ENCODE data around the gene AP1B1. TPM values are rescaled to one million over a fixed set of nuclear protein-coding genes. Genes with fewer than 3 reads are reported as not detected.

AP1B1 gene
- total and polyA plus RNA-seq, 2 of the 4 experiments (the other 2 are of a cell fraction): 55.7 to 70.8 TPM

- Histone ChIP-seq H2BK20ac (ENCODE audit: low read depth, low read length) (no peak overlapping the region), H3K9me3 (ENCODE audit: control insufficient read depth, insufficient read depth, low read length) (no peaks in the 10 kb centered on the region), H3K4me2 (ENCODE audit: low read depth, low read length) (no peak overlapping the region), H3K56ac (ENCODE audit: extremely low read depth, insufficient read depth, low read length) (no peak overlapping the region), H3K4me1 (ENCODE audit: control insufficient read depth, insufficient read depth, low read length) (no peaks in the 10 kb centered on the region), H2AK9ac (replicated peaks; ENCODE audit: low read depth, low read length, poor library complexity) (no peak overlapping the region), H4K20me1 (ENCODE audit: insufficient read depth, low read length) (no peaks in the 10 kb centered on the region), H3K9ac (ENCODE audit: low read depth, low read length) (no peak overlapping the region), H3K4me3 (ENCODE audit: insufficient read depth, low read depth, low read length) (no peak overlapping the region), H3K9me1 (ENCODE audit: insufficient read depth, low read length) (no peaks in the 10 kb centered on the region), H2AK5ac (ENCODE audit: low read depth, low read length) (no peak overlapping the region), H3K18ac (ENCODE audit: low read depth, low read length) (no peak overlapping the region), H2BK5ac (ENCODE audit: low read depth, low read length, poor library complexity, severe bottlenecking) (no peak overlapping the region), H4K5ac (ENCODE audit: low read depth, low read length) (no peak overlapping the region), H3K27me3 (ENCODE audit: control insufficient read depth, insufficient read depth, low read length) (no peaks in the 10 kb centered on the region), H3K14ac (replicated peaks; ENCODE audit: low read depth, low read length) (no peak overlapping the region), H3K36me3 (ENCODE audit: control insufficient read depth, insufficient read depth, low read length) (peaks cover 26% of the 10 kb centered on the region), H2AFZ (replicated peaks; ENCODE audit: low read length, poor library complexity) (no peak overlapping the region), H3K4ac (ENCODE audit: low read depth, low read length) (no peak overlapping the region), H2BK120ac (ENCODE audit: low read depth, low read length) (no peak overlapping the region), H3K79me1 (ENCODE audit: low read depth in 1 of 2, low read length in 2 of 2) (no peaks in the 10 kb centered on the region), H2BK15ac (ENCODE audit: low read depth, low read length) (no peak overlapping the region), H4K91ac (ENCODE audit: insufficient read depth, low read depth, low read length) (no peak overlapping the region), H3K27ac (ENCODE audit: insufficient read depth, low read length) (no peak overlapping the region), H3K23ac (ENCODE audit: low read depth, low read length) (no peak overlapping the region), H4K8ac (ENCODE audit: low read depth in 2 of 2, low read length in 2 of 2) (no peak overlapping the region)
- intact Hi-C loops (cut with micrococcal nuclease) (no loop called here), dilution Hi-C loops (cut with HindIII; ENCODE audit: low sequenced_read_pairs, unreplicated experiment) (no loop called here), in situ Hi-C loops (cut with MboI; ENCODE audit: low sequenced_read_pairs) (no loop called here)
- ChIA-PET POLR2A (ENCODE audit: unreplicated experiment) (no interaction called here), CTCF (no interaction called here)
- ATAC-seq (ENCODE audit: low read depth) (no peak), DNase-seq (no peak)
- no peak for TF ChIP-seq MXI1 (IDR thresholded peaks at IDR 0.05; ENCODE audit: borderline replicate concordance, low read depth, low read length)
- no peak for TF ChIP-seq RCOR1 (IDR thresholded peaks at IDR 0.05; ENCODE audit: insufficient replicate concordance, low read length)
- no peak for TF ChIP-seq CEBPB (IDR thresholded peaks at IDR 0.05; ENCODE audit: low read depth, low read length)
- no peak for TF ChIP-seq CHD1 (IDR thresholded peaks at IDR 0.05; ENCODE audit: low read depth, low read length)
- TF ChIP-seq, protein P1, sequence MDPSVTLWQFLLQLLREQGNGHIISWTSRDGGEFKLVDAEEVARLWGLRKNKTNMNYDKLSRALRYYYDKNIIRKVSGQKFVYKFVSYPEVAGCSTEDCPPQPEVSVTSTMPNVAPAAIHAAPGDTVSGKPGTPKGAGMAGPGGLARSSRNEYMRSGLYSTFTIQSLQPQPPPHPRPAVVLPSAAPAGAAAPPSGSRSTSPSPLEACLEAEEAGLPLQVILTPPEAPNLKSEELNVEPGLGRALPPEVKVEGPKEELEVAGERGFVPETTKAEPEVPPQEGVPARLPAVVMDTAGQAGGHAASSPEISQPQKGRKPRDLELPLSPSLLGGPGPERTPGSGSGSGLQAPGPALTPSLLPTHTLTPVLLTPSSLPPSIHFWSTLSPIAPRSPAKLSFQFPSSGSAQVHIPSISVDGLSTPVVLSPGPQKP (IDR thresholded peaks at IDR 0.05; ENCODE audit: borderline replicate concordance, low read depth, low read length): no peak
- TF ChIP-seq SMC3 (IDR thresholded peaks at IDR 0.05; ENCODE audit: low read depth, low read length): no peak
- WGBS, 2 experiments (ENCODE audit: extremely low coverage in 2 of 2, insufficient read length in 1 of 2): 80% methylated on average over 8 of the region's 8 CpGs; no CpG with 5 or more reads in 1 of the 2 experiments
- no TSS peak for BruUV-seq (replicated peaks)
Measured at GRCh38 chr22:29325356-29325755, 63.0 kb downstream of the AP1B1 start.

All from IMR-90 (cell line).